ENCODE data around the gene ZNF143. TPM values are rescaled to one million over a fixed set of nuclear protein-coding genes. Genes with fewer than 3 reads are reported as not detected.

The ZNF143 gene
- total RNA-seq, 1 experiment from 2014 or later, result 29.2 TPM

GRCh38 chr11:9455722-9456121 lies 5.1 kb upstream of the ZNF143 start:
- H3K4me3 Mint-ChIP-seq, result no peak overlapping the region
- no peak overlapping the region for H4K5ac ChIP-seq (ENCODE audit: insufficient read length, low read depth, low read length)
- H3K4me1 ChIP-seq (ENCODE audit: insufficient read depth, low read length), result no peaks in the 10 kb centered on the region
- peaks cover 19 to 22% of the 10 kb centered on the region in 2 experiments for H3K9me3 Mint-ChIP-seq
- H2BK120ac ChIP-seq (ENCODE audit: low read depth, low read length, poor library complexity, severe bottlenecking), result no peak overlapping the region
- H3K36me3 Mint-ChIP-seq (ENCODE audit: insufficient read depth in 1 of 3, low read depth in 3 of 3), result peaks cover 1 to 14% (median 12%) of the 10 kb centered on the region in 3 experiments; a peak in 5 of 7 replicates
- no peak overlapping the region; a peak in 1 of 7 replicates for H3K27ac Mint-ChIP-seq
- DNase-seq, result no peak
- no peak overlapping the region for H3K27ac ChIP-seq (ENCODE audit: insufficient read length, low read depth, low read length)
- H2AK5ac ChIP-seq (ENCODE audit: insufficient read length, low read length), result no peak overlapping the region
- H3K9me3 ChIP-seq (ENCODE audit: control insufficient read depth, low read depth, low read length), result no peaks in the 10 kb centered on the region
- no peak overlapping the region for H2BK5ac ChIP-seq (ENCODE audit: insufficient read length, low read length)
- peaks cover 0 to 3% of the 10 kb centered on the region in 2 experiments; a peak in 1 of 4 replicates for H3K4me1 Mint-ChIP-seq
- no peak overlapping the region for H3K4ac ChIP-seq (ENCODE audit: low read depth, low read length)
- H3K79me1 ChIP-seq (ENCODE audit: insufficient read depth, low read depth, low read length, poor library complexity, severe bottlenecking), result no peaks in the 10 kb centered on the region
- H3K79me2 ChIP-seq (ENCODE audit: insufficient read depth, low read length), result no peaks in the 10 kb centered on the region
- no peak overlapping the region for H2BK20ac ChIP-seq (ENCODE audit: low read depth, low read length, poor library complexity, severe bottlenecking)
- H3K56ac ChIP-seq (ENCODE audit: insufficient read length, low read depth, low read length), result no peak overlapping the region
- H2BK12ac ChIP-seq (ENCODE audit: insufficient read length, low read depth, low read length), result no peak overlapping the region
- no peaks in the 10 kb centered on the region for H3K27me3 ChIP-seq (ENCODE audit: insufficient read depth, low read length)
- H3K23ac ChIP-seq (ENCODE audit: insufficient read length, low read depth, low read length), result no peak overlapping the region
- TF ChIP-seq, protein P1, sequence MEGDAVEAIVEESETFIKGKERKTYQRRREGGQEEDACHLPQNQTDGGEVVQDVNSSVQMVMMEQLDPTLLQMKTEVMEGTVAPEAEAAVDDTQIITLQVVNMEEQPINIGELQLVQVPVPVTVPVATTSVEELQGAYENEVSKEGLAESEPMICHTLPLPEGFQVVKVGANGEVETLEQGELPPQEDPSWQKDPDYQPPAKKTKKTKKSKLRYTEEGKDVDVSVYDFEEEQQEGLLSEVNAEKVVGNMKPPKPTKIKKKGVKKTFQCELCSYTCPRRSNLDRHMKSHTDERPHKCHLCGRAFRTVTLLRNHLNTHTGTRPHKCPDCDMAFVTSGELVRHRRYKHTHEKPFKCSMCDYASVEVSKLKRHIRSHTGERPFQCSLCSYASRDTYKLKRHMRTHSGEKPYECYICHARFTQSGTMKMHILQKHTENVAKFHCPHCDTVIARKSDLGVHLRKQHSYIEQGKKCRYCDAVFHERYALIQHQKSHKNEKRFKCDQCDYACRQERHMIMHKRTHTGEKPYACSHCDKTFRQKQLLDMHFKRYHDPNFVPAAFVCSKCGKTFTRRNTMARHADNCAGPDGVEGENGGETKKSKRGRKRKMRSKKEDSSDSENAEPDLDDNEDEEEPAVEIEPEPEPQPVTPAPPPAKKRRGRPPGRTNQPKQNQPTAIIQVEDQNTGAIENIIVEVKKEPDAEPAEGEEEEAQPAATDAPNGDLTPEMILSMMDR (conservative IDR thresholded peaks at IDR 0.05), result no peak
- H3K9ac ChIP-seq (ENCODE audit: extremely low read depth, insufficient read length, low read length), result no peak overlapping the region
- H2AFZ ChIP-seq (ENCODE audit: low read length), result no peak overlapping the region
- no peak overlapping the region for H3K18ac ChIP-seq (ENCODE audit: insufficient read length, low read depth, low read length)
- H3K14ac ChIP-seq (ENCODE audit: insufficient read depth, low read length), result no peak overlapping the region
- no peaks in the 10 kb centered on the region for H3K23me2 ChIP-seq (ENCODE audit: insufficient read length, low read depth, low read length, poor library complexity, severe bottlenecking)
- no peak overlapping the region for H2BK15ac ChIP-seq (ENCODE audit: low read depth, low read length)
- H4K8ac ChIP-seq (replicated peaks; ENCODE audit: insufficient read length, low read depth, low read length), result no peak overlapping the region
- H3K4me2 ChIP-seq (ENCODE audit: insufficient read depth, insufficient read length, low read length), result no peak overlapping the region
- peaks cover 3% of the 10 kb centered on the region; the same call in 1 of the 2 replicates for H3K27me3 Mint-ChIP-seq (ENCODE audit: low read depth)
- H4K20me1 ChIP-seq (ENCODE audit: control insufficient read depth, insufficient read depth, insufficient read length), result no peaks in the 10 kb centered on the region
- H4K91ac ChIP-seq (ENCODE audit: insufficient read length, low read depth, low read length), result no peak overlapping the region
- no peak overlapping the region for H3T11ph ChIP-seq (ENCODE audit: low read length)
- WGBS (ENCODE audit: extremely low coverage, insufficient read length, low lambda C conversion rate), result no CpG with 5 or more reads among the region's 5 CpGs

All from H9 (cell line).